Measurements from ENCODE around the gene R3HCC1L.

The R3HCC1L gene

GRCh38 chr10:98268694-98269431, 134.4 kb downstream of the R3HCC1L start:
- no peak overlapping the region for H3K4me3 ChIP-seq (ENCODE audit: severe bottlenecking)
- TF ChIP-seq, protein P1, sequence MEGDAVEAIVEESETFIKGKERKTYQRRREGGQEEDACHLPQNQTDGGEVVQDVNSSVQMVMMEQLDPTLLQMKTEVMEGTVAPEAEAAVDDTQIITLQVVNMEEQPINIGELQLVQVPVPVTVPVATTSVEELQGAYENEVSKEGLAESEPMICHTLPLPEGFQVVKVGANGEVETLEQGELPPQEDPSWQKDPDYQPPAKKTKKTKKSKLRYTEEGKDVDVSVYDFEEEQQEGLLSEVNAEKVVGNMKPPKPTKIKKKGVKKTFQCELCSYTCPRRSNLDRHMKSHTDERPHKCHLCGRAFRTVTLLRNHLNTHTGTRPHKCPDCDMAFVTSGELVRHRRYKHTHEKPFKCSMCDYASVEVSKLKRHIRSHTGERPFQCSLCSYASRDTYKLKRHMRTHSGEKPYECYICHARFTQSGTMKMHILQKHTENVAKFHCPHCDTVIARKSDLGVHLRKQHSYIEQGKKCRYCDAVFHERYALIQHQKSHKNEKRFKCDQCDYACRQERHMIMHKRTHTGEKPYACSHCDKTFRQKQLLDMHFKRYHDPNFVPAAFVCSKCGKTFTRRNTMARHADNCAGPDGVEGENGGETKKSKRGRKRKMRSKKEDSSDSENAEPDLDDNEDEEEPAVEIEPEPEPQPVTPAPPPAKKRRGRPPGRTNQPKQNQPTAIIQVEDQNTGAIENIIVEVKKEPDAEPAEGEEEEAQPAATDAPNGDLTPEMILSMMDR (IDR thresholded peaks at IDR 0.05; ENCODE audit: poor library complexity, severe bottlenecking) = no peak
- peaks cover 4% of the 10 kb centered on the region for H3K4me1 ChIP-seq (ENCODE audit: insufficient read depth, poor library complexity, severe bottlenecking)
- no peak overlapping the region for H3K27ac ChIP-seq (ENCODE audit: poor library complexity, severe bottlenecking)
- H3K9me3 ChIP-seq (ENCODE audit: severe bottlenecking) = no peaks in the 10 kb centered on the region
- H3K36me3 ChIP-seq (ENCODE audit: low read depth) = no peaks in the 10 kb centered on the region
- H3K27me3 ChIP-seq (ENCODE audit: insufficient read depth, poor library complexity, severe bottlenecking) = no peaks in the 10 kb centered on the region
- ATAC-seq (ENCODE audit: low read depth) = peak; percentile 13
- DNase-seq (ENCODE audit: low spot score) = no peak

GRCh38 chr10:98269435-98269912, 135.0 kb downstream of the R3HCC1L start:
- H3K4me1 ChIP-seq (ENCODE audit: insufficient read depth, poor library complexity, severe bottlenecking) = peaks cover 4% of the 10 kb centered on the region
- no peak overlapping the region for H3K4me3 ChIP-seq (ENCODE audit: severe bottlenecking)
- no peaks in the 10 kb centered on the region for H3K27me3 ChIP-seq (ENCODE audit: insufficient read depth, poor library complexity, severe bottlenecking)
- ATAC-seq (ENCODE audit: low read depth) = peak; percentile 81
- TF ChIP-seq, protein P1 (IDR thresholded peaks at IDR 0.05; ENCODE audit: poor library complexity, severe bottlenecking) = no peak
- H3K9me3 ChIP-seq (ENCODE audit: severe bottlenecking) = no peaks in the 10 kb centered on the region
- no peak for DNase-seq (ENCODE audit: low spot score)
- H3K27ac ChIP-seq (ENCODE audit: poor library complexity, severe bottlenecking) = peak overlapping the region; percentile 6
- no peaks in the 10 kb centered on the region for H3K36me3 ChIP-seq (ENCODE audit: low read depth)

- Histone ChIP-seq H3K4me3 (ENCODE audit: severe bottlenecking) (no peak overlapping the region), H3K9me3 (ENCODE audit: severe bottlenecking) (no peaks in the 10 kb centered on the region), H3K36me3 (ENCODE audit: low read depth) (no peaks in the 10 kb centered on the region), H3K4me1 (ENCODE audit: insufficient read depth, poor library complexity, severe bottlenecking) (peaks cover 4% of the 10 kb centered on the region), H3K27ac (ENCODE audit: poor library complexity, severe bottlenecking) (peak overlapping the region; percentile 6), H3K27me3 (ENCODE audit: insufficient read depth, poor library complexity, severe bottlenecking) (no peaks in the 10 kb centered on the region)
- TF ChIP-seq, protein P1 (IDR thresholded peaks at IDR 0.05; ENCODE audit: poor library complexity, severe bottlenecking) = no peak
- DNase-seq (ENCODE audit: low spot score) = no peak
- no peak for ATAC-seq (ENCODE audit: low read depth)
These were observed 135.8 kb downstream of the R3HCC1L start for GRCh38 chr10:98270073-98270740.

DNA sequence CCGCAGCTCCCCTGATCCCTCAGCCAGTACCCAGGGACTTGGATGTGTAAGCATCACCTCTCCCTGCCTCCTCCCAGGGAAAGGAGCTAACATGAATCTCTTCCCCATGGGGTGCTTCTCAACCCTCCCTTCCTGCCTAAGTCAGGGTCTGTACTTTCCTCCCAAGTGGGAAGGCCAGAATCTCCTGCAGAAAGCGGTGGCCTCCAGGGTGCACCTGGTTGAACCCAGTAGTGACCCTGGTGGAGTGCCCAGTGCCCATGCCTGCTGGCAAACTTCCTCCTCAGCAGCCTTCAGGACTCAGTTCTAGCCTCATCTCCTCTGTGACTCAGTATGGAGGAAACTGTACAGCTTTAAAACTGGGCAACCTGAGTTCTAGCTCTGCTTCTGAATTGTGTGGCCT, 136.3 kb downstream of the R3HCC1L start:
- H3K4me3 ChIP-seq (ENCODE audit: severe bottlenecking) = no peak overlapping the region
- TF ChIP-seq, protein P1 (IDR thresholded peaks at IDR 0.05; ENCODE audit: poor library complexity, severe bottlenecking) = no peak
- no peaks in the 10 kb centered on the region for H3K36me3 ChIP-seq (ENCODE audit: low read depth)
- H3K4me1 ChIP-seq (ENCODE audit: insufficient read depth, poor library complexity, severe bottlenecking) = peaks cover 4% of the 10 kb centered on the region
- DNase-seq (ENCODE audit: low spot score) (peak; percentile 21), ATAC-seq (ENCODE audit: low read depth) (no peak)
- no peaks in the 10 kb centered on the region for H3K27me3 ChIP-seq (ENCODE audit: insufficient read depth, poor library complexity, severe bottlenecking)
- H3K27ac ChIP-seq (ENCODE audit: poor library complexity, severe bottlenecking) = no peak overlapping the region
- H3K9me3 ChIP-seq (ENCODE audit: severe bottlenecking) = no peaks in the 10 kb centered on the region
